OCI-LY1 (cell line): Measurements from ENCODE around the gene ARL15.

Source experiments
- H2AFZ ChIP-seq: fragments of 200-600 bp; sonication (generic), shearing (Covaris generic); 2 replicates; pipeline ENCODE4 v1.6.0; 2014; ENCODE audit warnings: antibody characterized with exemption, mild to moderate bottlenecking, low read length
- H3F3A ChIP-seq: fragments of 200-600 bp; sonication (generic), shearing (Covaris generic); 2 replicates; pipeline ENCODE4 v1.6.0; 2014; ENCODE audit warnings: mild to moderate bottlenecking, antibody characterized with exemption, low read length, moderate library complexity; ENCODE audit not compliant: insufficient read depth
- H3K27ac ChIP-seq: fragments of 200-600 bp; sonication (generic); 2 replicates; pipeline ENCODE4 v1.5.1; 2014; ENCODE audit warnings: low read length, mixed run types, mild to moderate bottlenecking, low read depth; ENCODE audit not compliant: poor library complexity, severe bottlenecking
- H3K27me3 ChIP-seq: fragments of 200-600 bp; sonication (generic); 2 replicates; pipeline ENCODE4 v1.6.0; 2014; ENCODE audit warnings: antibody characterized with exemption, mild to moderate bottlenecking, low read length, moderate library complexity; ENCODE audit not compliant: insufficient read depth
- H3K36me3 ChIP-seq: fragments of 200-600 bp; sonication (generic); 2 replicates; pipeline ENCODE4 v1.6.1; 2014; ENCODE audit warnings: mild to moderate bottlenecking, antibody characterized with exemption, low read length, moderate library complexity, mixed read lengths; ENCODE audit not compliant: insufficient read depth
- H3K4me1 ChIP-seq: fragments of 200-600 bp; sonication (generic); 2 replicates; pipeline ENCODE4 v1.5.1; 2014; ENCODE audit warnings: mild to moderate bottlenecking, low read length, moderate library complexity; ENCODE audit not compliant: insufficient read depth, severe bottlenecking
- H3K4me2 ChIP-seq: fragments of 200-600 bp; sonication (generic), shearing (Covaris generic); 2 replicates; pipeline ENCODE4 v1.6.1; 2014; ENCODE audit warnings: low read length
- H3K4me3 ChIP-seq: fragments of 200-600 bp; sonication (generic); 2 replicates; pipeline ENCODE4 v1.5.1; 2014; ENCODE audit warnings: low read length, low read depth, mild to moderate bottlenecking, mixed read lengths; ENCODE audit not compliant: poor library complexity, severe bottlenecking
- H3K79me2 ChIP-seq: fragments of 200-600 bp; shearing (Covaris generic); 2 replicates; pipeline ENCODE4 v1.6.1; 2016; ENCODE audit warnings: mixed run types, low read length, mixed read lengths; ENCODE audit not compliant: insufficient read depth
- H3K9ac ChIP-seq: fragments of 200-600 bp; sonication (generic), shearing (Covaris generic); 2 replicates; pipeline ENCODE4 v1.6.1; 2014; ENCODE audit warnings: mild to moderate bottlenecking, low read length, mixed read lengths
- H3K9me2 ChIP-seq: fragments of 200-600 bp; sonication (generic), shearing (Covaris generic); 2 replicates; pipeline ENCODE4 v1.6.1; 2014; ENCODE audit warnings: low read depth, mild to moderate bottlenecking, low read length, mixed read lengths
- H3K9me3 ChIP-seq: fragments of 200-600 bp; shearing (Covaris generic); 2 replicates; pipeline ENCODE4 v1.6.1; 2014; ENCODE audit warnings: low read length, mixed read lengths
- H4K20me1 ChIP-seq: fragments of 200-600 bp; sonication (generic), shearing (Covaris generic); 2 replicates; pipeline ENCODE4 v1.6.0; 2016; ENCODE audit warnings: mild to moderate bottlenecking, low read length; ENCODE audit not compliant: insufficient read depth
- CTCF ChIP-seq: fragments of 200-600 bp; sonication (generic), shearing (Covaris generic); IDR thresholded peaks from 2 replicates; pipeline ENCODE4 v1.5.1; 2017; ENCODE audit warnings: mild to moderate bottlenecking, antibody characterized with exemption, low read length, moderate library complexity, mixed read lengths
- EZH2 ChIP-seq: fragments of 200-600 bp; sonication (generic), shearing (Covaris generic); IDR thresholded peaks from 2 replicates; pipeline ENCODE4 v1.8.0; 2017; ENCODE audit warnings: borderline replicate concordance, mixed run types, mild to moderate bottlenecking, antibody characterized with exemption, low read length, moderate library complexity, mixed read lengths

ARL15 gene

GRCh38 chr5:54184806-54185205 lies 125.6 kb downstream of the ARL15 start:
- H3K27me3 ChIP-seq, result no peaks in the 10 kb centered on the region
- no peak overlapping the region for H3K4me3 ChIP-seq
- no peak for TF ChIP-seq EZH2
- no peaks in the 10 kb centered on the region for H3F3A ChIP-seq
- no peaks in the 10 kb centered on the region for H3K9me2 ChIP-seq
- peaks cover 44% of the 10 kb centered on the region for H3K4me1 ChIP-seq
- H3K9me3 ChIP-seq, result no peaks in the 10 kb centered on the region
- no peaks in the 10 kb centered on the region for H4K20me1 ChIP-seq
- no peak overlapping the region for H2AFZ ChIP-seq
- H3K79me2 ChIP-seq, result no peaks in the 10 kb centered on the region
- no peak overlapping the region for H3K9ac ChIP-seq
- no peaks in the 10 kb centered on the region for H3K36me3 ChIP-seq
- peak overlapping the region; percentile 25 for H3K27ac ChIP-seq
- H3K4me2 ChIP-seq, result no peak overlapping the region

- H4K20me1 ChIP-seq, result no peaks in the 10 kb centered on the region
- no peaks in the 10 kb centered on the region for H3F3A ChIP-seq
- H3K4me2 ChIP-seq, result peak overlapping the region; percentile 27; the same call in 1 of the 2 replicates
- H3K27me3 ChIP-seq, result no peaks in the 10 kb centered on the region
- H3K4me3 ChIP-seq, result no peak overlapping the region
- H3K4me1 ChIP-seq, result peaks cover 58% of the 10 kb centered on the region
- H3K36me3 ChIP-seq, result no peaks in the 10 kb centered on the region
- no peaks in the 10 kb centered on the region for H3K9me3 ChIP-seq
- peak overlapping the region; percentile 20; the same call in 1 of the 2 replicates for H3K9ac ChIP-seq
- peak overlapping the region; percentile 88 for H2AFZ ChIP-seq
- TF ChIP-seq EZH2 (no peak), CTCF (no peak)
- no peaks in the 10 kb centered on the region for H3K79me2 ChIP-seq
- H3K27ac ChIP-seq, result peak overlapping the region; percentile 96
- no peaks in the 10 kb centered on the region for H3K9me2 ChIP-seq
Observed at GRCh38 chr5:54180630-54181031, 129.7 kb downstream of the ARL15 start.

- H3K9ac ChIP-seq, result peak overlapping the region; percentile 53
- H3K9me3 ChIP-seq, result no peaks in the 10 kb centered on the region
- peaks cover 70% of the 10 kb centered on the region for H3K4me1 ChIP-seq
- no peaks in the 10 kb centered on the region for H3K9me2 ChIP-seq
- no peaks in the 10 kb centered on the region for H3F3A ChIP-seq
- no peaks in the 10 kb centered on the region for H3K36me3 ChIP-seq
- TF ChIP-seq EZH2, result no peak
- TF ChIP-seq CTCF, result no peak
- H3K79me2 ChIP-seq, result no peaks in the 10 kb centered on the region
- H3K4me3 ChIP-seq, result peak overlapping the region; percentile 24
- H2AFZ ChIP-seq, result no peak overlapping the region
- no peaks in the 10 kb centered on the region for H4K20me1 ChIP-seq
- H3K27me3 ChIP-seq, result no peaks in the 10 kb centered on the region
- peak overlapping the region; percentile 70 for H3K4me2 ChIP-seq
- peak overlapping the region; percentile 96 for H3K27ac ChIP-seq
Observed at GRCh38 chr5:54178991-54179390, 131.4 kb downstream of the ARL15 start.

GRCh38 chr5:54178207-54178606 lies 132.2 kb downstream of the ARL15 start:
- H4K20me1 ChIP-seq, result no peaks in the 10 kb centered on the region
- no peaks in the 10 kb centered on the region for H3K79me2 ChIP-seq
- H3K4me3 ChIP-seq, result peak overlapping the region; percentile 24
- peak overlapping the region; percentile 96 for H3K27ac ChIP-seq
- H3K9me3 ChIP-seq, result no peaks in the 10 kb centered on the region
- no peak overlapping the region for H2AFZ ChIP-seq
- peak overlapping the region; percentile 53 for H3K9ac ChIP-seq
- no peaks in the 10 kb centered on the region for H3K27me3 ChIP-seq
- H3F3A ChIP-seq, result no peaks in the 10 kb centered on the region
- H3K9me2 ChIP-seq, result no peaks in the 10 kb centered on the region
- H3K4me2 ChIP-seq, result peak overlapping the region; percentile 70
- TF ChIP-seq EZH2, result no peak
- TF ChIP-seq CTCF, result no peak
- peaks cover 78% of the 10 kb centered on the region for H3K4me1 ChIP-seq
- no peaks in the 10 kb centered on the region for H3K36me3 ChIP-seq
